SK-N-MC (cell line): ENCODE results near the gene PTPN11.

Source experiments
- EZH2 ChIP-seq: fragments of 200-600 bp; sonication (generic); IDR thresholded peaks from one replicate; pipeline ENCODE4 v1.6.1; 2017; ENCODE audit warnings: antibody characterized with exemption
- FOXP2 ChIP-seq: optimal IDR thresholded peaks from 2 replicates; pipeline ENCODE3; 2011; ENCODE audit warnings: mild to moderate bottlenecking, moderate library complexity; ENCODE audit not compliant: insufficient read depth; ENCODE audit errors: extremely low read length, control extremely low read depth
- POLR2AphosphoS5 ChIP-seq: IDR thresholded peaks from 2 replicates; pipeline ENCODE4 v1.6.1; 2012; ENCODE audit warnings: mild to moderate bottlenecking, low read depth, low read length, borderline replicate concordance

DNA sequence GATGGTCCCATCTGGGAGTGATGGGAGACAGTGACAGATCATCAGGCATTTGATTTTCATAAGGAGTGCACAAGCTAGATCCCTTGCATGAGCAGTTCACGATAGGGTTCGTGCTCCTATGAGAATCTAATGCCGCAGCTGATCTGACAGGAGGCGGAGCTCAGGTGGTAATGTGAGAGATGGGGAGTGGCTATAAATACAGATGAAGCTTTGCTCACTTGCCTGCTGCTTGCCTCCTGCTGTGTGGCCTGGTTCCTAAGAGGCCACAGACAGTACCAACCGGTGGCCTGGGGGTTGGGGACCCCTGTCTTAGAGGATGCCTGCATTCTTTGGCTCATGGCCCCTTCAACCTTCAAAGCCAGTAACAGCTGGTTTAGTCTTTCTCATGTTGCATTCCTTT is 130.3 kb downstream of the PTPN11 start:
- TF ChIP-seq EZH2 (no peak), POLR2AphosphoS5 (no peak), FOXP2 (no peak)
